Lung (tissue), 12 donors: ENCODE measurements around the gene RASL11A. TPM values are rescaled to one million over a fixed set of nuclear protein-coding genes. Genes with fewer than 3 reads are reported as not detected.
A peak's percentile ranks its signal among the peaks of the same experiment; 100 is the strongest.

Experiments
- ATAC-seq: fragments of 200-7000 bp; cut with Tn5 transposase; one replicate; pipeline ENCODE4 v1.9.1; 2020; ENCODE audit warnings: moderate number of reproducible peaks; ENCODE audit not compliant: insufficient read depth, low FRiP score
- DNase-seq, 3 donors: peaks; one replicate each; pipeline ENCODE4 v3.0.0-alpha.2; 2013 to 2017
- H3K27ac ChIP-seq, 2 donors: one replicate each; pipeline ENCODE4 v1.5.1; 2013; ENCODE audit warnings: mild to moderate bottlenecking in 2 of 2, moderate library complexity in 2 of 2, control low read depth in 1 of 2, inconsistent platforms in 1 of 2, low read depth in 1 of 2, low read length in 1 of 2
- H3K27me3 ChIP-seq, 3 donors: one replicate each; pipeline ENCODE4 v1.5.1; 2013; ENCODE audit warnings: low read length in 2 of 3; ENCODE audit not compliant: control insufficient read depth in 3 of 3, insufficient read depth in 3 of 3
- H3K36me3 ChIP-seq, 4 donors: one replicate each; pipeline ENCODE4 v1.5.1; 2013; ENCODE audit warnings: low read length in 4 of 4, mild to moderate bottlenecking in 1 of 4, moderate library complexity in 1 of 4; ENCODE audit not compliant: control insufficient read depth in 4 of 4, insufficient read depth in 4 of 4
- H3K4me1 ChIP-seq, 5 donors: one replicate each; pipeline ENCODE4 v1.5.1; 2013; ENCODE audit warnings: low read length in 5 of 5, mild to moderate bottlenecking in 2 of 5, moderate library complexity in 1 of 5; ENCODE audit not compliant: control insufficient read depth in 5 of 5, insufficient read depth in 5 of 5
- H3K4me3 ChIP-seq: one replicate; pipeline ENCODE4 v1.5.1; 2013; ENCODE audit warnings: mild to moderate bottlenecking, control low read depth, moderate library complexity
- H3K9ac ChIP-seq, 2 donors: one replicate each; pipeline ENCODE4 v1.5.1; 2013; ENCODE audit warnings: low read length in 2 of 2, control low read depth in 1 of 2; ENCODE audit not compliant: insufficient read depth in 1 of 2
- H3K9me3 ChIP-seq, 4 donors: one replicate each; pipeline ENCODE4 v1.5.1; 2013; ENCODE audit warnings: low read length in 3 of 4, mild to moderate bottlenecking in 1 of 4, moderate library complexity in 1 of 4; ENCODE audit not compliant: control insufficient read depth in 4 of 4, insufficient read depth in 3 of 4
- CTCF ChIP-seq: IDR thresholded peaks from 2 replicates; pipeline ENCODE4 v1.5.1; 2012; ENCODE audit warnings: mild to moderate bottlenecking; ENCODE audit errors: control extremely low read depth, extremely low read depth
- WGBS, 2 donors: extraction: QIAGEN DNeasy Blood & Tissue Kit; methylation state at CpG; one replicate each; pipeline ENCODE4 v1.1.7; 2013; 5-methylcytosine and 5-hydroxymethylcytosine counted together
- polyA plus RNA-seq, 2 donors: library from polyadenylated mRNA; stranded (reverse); fragments of 200-250 nt; gene quantifications; one replicate each; pipeline ENCODE4 v1.2.1, GENCODE V29; 2013
- total RNA-seq, 2 donors: library from RNA; depleted of rRNA in 1 of 2; stranded (reverse); fragments of >200 nt in 1 of 2; gene quantifications; one replicate each; pipeline ENCODE4 v1.2.1, GENCODE V29; 2014 to 2021
- donor health status: control.
- donor health status: control.
- donor health status: Bipolar disorder and iron deficiency.
- donor health status: healthy.
- donor health status: DM: yes; HTN: yes; CAD: no.

RASL11A gene
- total and polyA plus RNA-seq, 4 donors = 12.1 to 31.5 (median 15.2) TPM

- Histone ChIP-seq H3K36me3 (peaks cover 7 to 14% (median 10%) of the 10 kb centered on the region in 4 donors), H3K9ac (peak within 1 kb of the TSS; percentile 98 to 99), H3K4me1 (peaks cover 0 to 24% (median 12%) of the 10 kb centered on the region in 5 donors), H3K9me3 (no peaks in the 10 kb centered on the region), H3K27me3 (no peaks in the 10 kb centered on the region), H3K4me3 (peak within 1 kb of the TSS; percentile 99), H3K27ac (peak within 1 kb of the TSS; percentile 92 to 98)
- 0% methylated on average over 69 of the region's 69 CpGs for WGBS, 2 donors
- ATAC-seq (peak; percentile 96), DNase-seq (peak; percentile 97 to 99 (median 98))
- no peak for TF ChIP-seq CTCF
Measured at GRCh38 chr13:27251166-27252091, 19.2 kb upstream of the RASL11A start, which contains the start of gene RPL21. RPL21 (plus strand) TSS chr13:27251558; CDS start chr13:27253777, 2,219 bp downstream.

DNA sequence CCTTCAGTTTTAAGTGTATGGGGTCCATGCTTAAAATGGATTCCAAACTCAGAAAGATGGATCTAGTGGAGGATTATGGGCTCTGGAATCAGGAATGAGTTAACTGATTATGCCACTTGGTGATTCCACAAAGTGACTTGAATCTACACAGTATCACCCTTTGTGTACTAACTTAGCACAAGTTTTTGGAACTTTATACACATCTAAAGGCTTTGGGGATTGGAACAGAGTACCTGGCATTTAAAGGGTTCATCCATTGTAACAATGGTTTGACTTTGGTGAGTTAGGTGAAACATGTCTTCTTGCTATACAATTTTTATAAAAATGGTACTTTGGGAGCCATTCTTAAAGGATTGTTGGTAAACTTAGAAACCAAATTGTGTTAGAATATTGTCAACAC lies 18.2 kb upstream of the RASL11A start:
- Histone ChIP-seq H3K4me1 (peaks cover 0 to 24% (median 12%) of the 10 kb centered on the region in 5 donors), H3K36me3 (peaks cover 10 to 23% (median 16%) of the 10 kb centered on the region in 4 donors), H3K27ac (peak overlapping the region in 1 of 2 donors; percentile 92), H3K4me3 (peak overlapping the region; percentile 99), H3K9me3 (no peaks in the 10 kb centered on the region), H3K27me3 (no peaks in the 10 kb centered on the region), H3K9ac (peak overlapping the region; percentile 98 to 99)
- no peak for TF ChIP-seq CTCF
- DNase-seq (no peak), ATAC-seq (no peak)

DNA sequence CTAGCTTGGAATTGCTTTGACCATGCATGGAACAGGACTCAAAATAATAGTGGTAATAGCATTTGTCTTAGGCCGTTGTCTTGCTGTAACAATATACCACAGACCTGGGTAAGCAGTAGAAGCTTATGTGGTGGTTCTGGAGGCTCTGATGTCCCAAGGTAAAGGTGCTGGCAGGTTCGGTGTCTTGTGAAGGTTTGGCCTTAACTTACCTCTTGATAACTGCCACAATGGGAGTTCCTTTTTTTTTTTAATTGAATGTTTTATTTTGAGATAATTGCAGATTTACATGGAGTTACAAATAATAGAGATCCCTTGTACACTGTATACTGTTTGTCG lies 13.4 kb upstream of the RASL11A start:
- TF ChIP-seq CTCF = no peak
- peaks cover 18 to 40% (median 22%) of the 10 kb centered on the region in 4 donors for H3K36me3 ChIP-seq
- DNase-seq (no peak), ATAC-seq (no peak)
- no peak overlapping the region for H3K4me3 ChIP-seq
- H3K9me3 ChIP-seq = no peaks in the 10 kb centered on the region
- no peaks in the 10 kb centered on the region for H3K27me3 ChIP-seq
- no peak overlapping the region for H3K9ac ChIP-seq
- 89 to 96% methylated on average over 3 of the region's 3 CpGs for WGBS, 2 donors
- peaks cover 0 to 16% (median 12%) of the 10 kb centered on the region in 5 donors for H3K4me1 ChIP-seq
- H3K27ac ChIP-seq = no peak overlapping the region
